Endothelial cell of umbilical vein (primary cell): ENCODE data around the gene PADI6. TPM values are rescaled to one million over a fixed set of nuclear protein-coding genes. Genes with fewer than 3 reads are reported as not detected.
"Not testable (repeated sequence)": the region's sequence is repeated elsewhere in the genome, so short reads cannot be mapped to it uniquely, and the experiment has no call there.

Source experiments
- BruUV-seq: library from RNA; stranded (reverse); fragments of 400-500 nt; replicated peaks from 2 replicates; lab custom pipeline; 2021; lab: Mats Ljungman, UMichigan
- CTCF ChIA-PET: fragments of 300-600, 350-600 bp; sonication (Branson Sonifier 250); formaldehyde crosslinking; loops from one replicate; lab custom pipeline; 2021; ENCODE audit warnings: antibody characterized with exemption, inconsistent platforms; lab: Charles Lee
- POLR2A ChIA-PET: fragments of 300-600, 350-600 bp; sonication (Branson Sonifier 250); formaldehyde crosslinking; loops from one replicate; lab custom pipeline; 2021; ENCODE audit warnings: antibody characterized with exemption, inconsistent platforms; lab: Charles Lee
- DNase-seq: peaks from one replicate; pipeline ENCODE4 v3.0.0-alpha.2; 2011; ENCODE audit warnings: low read depth, low spot score
- FAIRE-seq: peaks from 2 replicates; lab custom pipeline; 2011; peaks lifted over from hg19 to GRCh38; lab: Jason Lieb, UNC
- H2AFZ ChIP-seq: 2 replicates; pipeline ENCODE4 v1.6.0; 2012; ENCODE audit warnings: low read depth, low read length, control low read depth, inconsistent platforms
- H3K27ac ChIP-seq: 2 replicates; pipeline ENCODE4 v1.5.1; 2011; ENCODE audit warnings: low read depth, mild to moderate bottlenecking, control low read depth, low read length, moderate library complexity; ENCODE audit not compliant: insufficient read depth
- H3K27me3 ChIP-seq, 2 experiments: 2 replicates each; pipeline versions ENCODE4 v1.6.0 to v1.6.1; 2011; ENCODE audit warnings: low read length in 2 of 2, mixed read lengths in 1 of 2; ENCODE audit not compliant: control insufficient read depth in 2 of 2, insufficient read depth in 2 of 2
- H3K36me3 ChIP-seq, 2 experiments: 2 replicates in 1 of 2; 3 replicates in 1 of 2; pipeline ENCODE4 v1.5.1; 2011; ENCODE audit warnings: low read length in 2 of 2, mild to moderate bottlenecking in 1 of 2, moderate library complexity in 1 of 2; ENCODE audit not compliant: control insufficient read depth in 2 of 2, insufficient read depth in 2 of 2; ENCODE audit errors: extremely low read depth in 1 of 2
- H3K4me1 ChIP-seq: 3 replicates; pipeline ENCODE4 v1.5.1; 2011; ENCODE audit warnings: mild to moderate bottlenecking, low read length; ENCODE audit not compliant: control insufficient read depth, insufficient read depth; ENCODE audit errors: extremely low read depth
- H3K4me2 ChIP-seq: 2 replicates; pipeline ENCODE4 v1.6.1; 2011; ENCODE audit warnings: low read length, control low read depth, mixed read lengths; ENCODE audit not compliant: insufficient read depth
- H3K4me3 ChIP-seq, 3 experiments: fragments of 200-600 bp in 1 of 3; sonication (generic), shearing (Covaris generic) in 1 of 3; replicated peaks in 1 of 3; 2 replicates each; pipeline ENCODE4 v1.5.1; 2011 to 2016; ENCODE audit warnings: control low read depth in 3 of 3, low read length in 3 of 3, mild to moderate bottlenecking in 2 of 3, inconsistent platforms in 1 of 3, low read depth in 1 of 3, moderate library complexity in 1 of 3; ENCODE audit not compliant: insufficient read depth in 1 of 3
- H3K79me2 ChIP-seq: 2 replicates; pipeline ENCODE4 v1.6.0; 2012; ENCODE audit warnings: low read length, inconsistent platforms; ENCODE audit not compliant: control insufficient read depth, insufficient read depth
- H3K9ac ChIP-seq: replicated peaks from 2 replicates; pipeline ENCODE3; 2011; ENCODE audit warnings: low read length, control low read depth; ENCODE audit not compliant: insufficient read depth; ENCODE audit errors: extremely low read depth
- H3K9me1 ChIP-seq: replicated peaks from 3 replicates; pipeline ENCODE4 v1.6.0; 2011; ENCODE audit warnings: mild to moderate bottlenecking, low read length; ENCODE audit not compliant: control insufficient read depth, insufficient read depth; ENCODE audit errors: extremely low read depth
- H3K9me3 ChIP-seq: replicated peaks from 2 replicates; pipeline ENCODE4 v1.5.1; 2012; ENCODE audit warnings: low read length, inconsistent platforms; ENCODE audit not compliant: control insufficient read depth, insufficient read depth
- H4K20me1 ChIP-seq: replicated peaks from 2 replicates; pipeline ENCODE3; 2011; ENCODE audit warnings: mild to moderate bottlenecking, low read length; ENCODE audit not compliant: control insufficient read depth, insufficient read depth; ENCODE audit errors: extremely low read depth
- EZH2 ChIP-seq: IDR thresholded peaks from 2 replicates; pipeline ENCODE4 v1.6.1; 2012; ENCODE audit warnings: borderline replicate concordance, low read depth, mild to moderate bottlenecking, moderate library complexity, low read length, inconsistent platforms; ENCODE audit not compliant: severe bottlenecking
- FOS ChIP-seq: IDR thresholded peaks from 2 replicates; pipeline ENCODE4 v1.6.1; 2011; ENCODE audit warnings: mild to moderate bottlenecking, low read length, moderate library complexity, borderline replicate concordance; ENCODE audit not compliant: insufficient read depth
- GATA2 ChIP-seq: IDR thresholded peaks from 2 replicates; pipeline ENCODE4 v1.7.0; 2011; ENCODE audit warnings: low read depth, mild to moderate bottlenecking, moderate library complexity, mixed read lengths, low read length; ENCODE audit not compliant: insufficient read length, insufficient read depth
- JUN ChIP-seq: IDR thresholded peaks from 2 replicates; pipeline ENCODE4 v1.6.1; 2011; ENCODE audit warnings: borderline replicate concordance, low read depth; ENCODE audit not compliant: insufficient read length, insufficient read depth
- MYC ChIP-seq: IDR thresholded peaks from one replicate; pipeline ENCODE4 v1.6.1; 2011; ENCODE audit warnings: mild to moderate bottlenecking, low read depth, low read length
- POLR2A ChIP-seq: IDR thresholded peaks from 2 replicates; pipeline ENCODE4 v1.6.1; 2012; ENCODE audit warnings: low read depth, mild to moderate bottlenecking, control low read depth, low read length
- POLR2AphosphoS5 ChIP-seq: IDR thresholded peaks from 2 replicates; pipeline ENCODE4 v1.6.1; 2012; ENCODE audit warnings: low read depth, mild to moderate bottlenecking, control low read depth, low read length, moderate library complexity; ENCODE audit not compliant: insufficient read depth
- dilution Hi-C: fragments of 300-500 bp; cut with MboI; formaldehyde crosslinking; loops from one replicate; pipeline ENCODE4 v1.15.0; 2019; ENCODE audit warnings: low sequenced_read_pairs; ENCODE audit not compliant: extremely low pct_ligation_motif_present
- intact Hi-C: fragments of 100-400 bp; cut with micrococcal nuclease; formaldehyde crosslinking; loops from one replicate; pipeline ENCODE4 v1.10.0; 2022
- polyA plus RNA-seq, 4 experiments: library from polyadenylated mRNA; depleted of rRNA in 3 of 4; stranded (reverse) in 3 of 4; unstranded in 1 of 4; fragments of >200 nt; gene quantifications; 2 replicates each; pipeline versions ENCODE4 v1.2.1 to v1.2.3, GENCODE V29; 2011 to 2012; ENCODE audit warnings: missing spikeins in 1 of 4
- total RNA-seq: library from RNA; stranded (reverse); gene quantifications from 2 replicates; pipeline ENCODE4 v1.2.3, GENCODE V29; 2021
- TF ChIP-seq, protein P1 (sequence below), 2 donors: IDR thresholded peaks; 1 replicate in 1 of 2; 2 replicates in 1 of 2; pipeline ENCODE4 v1.5.1; 2011; ENCODE audit warnings: low read length in 2 of 2, mild to moderate bottlenecking in 2 of 2, moderate library complexity in 2 of 2, control low read depth in 1 of 2, inconsistent platforms in 1 of 2, low read depth in 1 of 2; ENCODE audit not compliant: insufficient read depth in 1 of 2; ENCODE audit errors: extremely low read depth in 1 of 2
- TF ChIP-seq, protein P2 (sequence below): IDR thresholded peaks from 2 replicates; pipeline ENCODE4 v1.6.1; 2011; ENCODE audit not compliant: insufficient read depth, insufficient read length

The PADI6 gene
- total and polyA plus RNA-seq, 2 donors (not counting 3 experiments of a cell fraction or from before 2014, with no cell fraction given) = not detected

DNA sequence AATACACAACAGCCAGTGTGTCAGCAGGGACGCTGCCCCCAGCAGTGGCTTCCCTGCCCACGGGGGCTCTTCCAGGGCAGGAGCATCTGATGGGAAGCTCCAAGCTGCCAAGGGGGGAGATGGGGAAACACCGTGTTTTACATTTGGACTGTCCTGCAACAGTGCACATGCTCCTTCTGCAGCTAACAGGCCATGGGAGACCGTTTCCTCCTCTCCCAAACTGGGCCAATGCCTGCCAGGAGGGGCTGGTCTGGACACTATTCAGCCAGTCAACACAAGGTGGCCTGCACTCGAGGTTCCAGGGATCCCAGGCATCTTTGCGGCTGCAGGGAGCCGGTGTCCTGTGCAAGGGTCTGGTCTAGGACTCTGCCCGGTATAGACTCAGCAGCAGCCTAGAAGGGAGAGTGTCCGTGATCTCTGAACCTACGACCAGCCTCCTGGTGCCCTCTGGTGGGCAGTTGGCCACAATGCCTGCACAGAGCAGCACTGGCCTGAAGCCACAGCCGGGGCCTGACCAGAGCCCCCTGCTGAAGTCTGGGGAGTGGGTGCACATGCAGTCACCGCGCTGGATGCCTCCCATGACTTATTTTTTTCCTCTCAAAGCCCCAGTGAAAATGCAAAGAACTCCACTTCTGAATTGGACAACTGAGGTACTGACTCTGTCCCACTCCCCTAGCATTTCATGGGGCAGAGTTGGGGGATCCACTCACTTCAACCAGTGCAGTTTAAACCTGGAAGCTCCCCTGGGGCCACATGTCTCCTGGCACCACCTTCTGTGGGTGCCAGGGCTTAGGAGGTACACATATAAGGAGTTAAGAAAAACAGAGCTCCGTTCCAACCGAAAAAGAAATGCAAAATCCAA, 34.1 kb downstream of the PADI6 start:
- DNase-seq (peak; percentile 44), FAIRE-seq (peak; percentile 80)
- dilution Hi-C loops = no loop called here
- no peak for TF ChIP-seq FOS
- no peak for TF ChIP-seq JUN
- TF ChIP-seq, protein P1, sequence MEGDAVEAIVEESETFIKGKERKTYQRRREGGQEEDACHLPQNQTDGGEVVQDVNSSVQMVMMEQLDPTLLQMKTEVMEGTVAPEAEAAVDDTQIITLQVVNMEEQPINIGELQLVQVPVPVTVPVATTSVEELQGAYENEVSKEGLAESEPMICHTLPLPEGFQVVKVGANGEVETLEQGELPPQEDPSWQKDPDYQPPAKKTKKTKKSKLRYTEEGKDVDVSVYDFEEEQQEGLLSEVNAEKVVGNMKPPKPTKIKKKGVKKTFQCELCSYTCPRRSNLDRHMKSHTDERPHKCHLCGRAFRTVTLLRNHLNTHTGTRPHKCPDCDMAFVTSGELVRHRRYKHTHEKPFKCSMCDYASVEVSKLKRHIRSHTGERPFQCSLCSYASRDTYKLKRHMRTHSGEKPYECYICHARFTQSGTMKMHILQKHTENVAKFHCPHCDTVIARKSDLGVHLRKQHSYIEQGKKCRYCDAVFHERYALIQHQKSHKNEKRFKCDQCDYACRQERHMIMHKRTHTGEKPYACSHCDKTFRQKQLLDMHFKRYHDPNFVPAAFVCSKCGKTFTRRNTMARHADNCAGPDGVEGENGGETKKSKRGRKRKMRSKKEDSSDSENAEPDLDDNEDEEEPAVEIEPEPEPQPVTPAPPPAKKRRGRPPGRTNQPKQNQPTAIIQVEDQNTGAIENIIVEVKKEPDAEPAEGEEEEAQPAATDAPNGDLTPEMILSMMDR (IDR thresholded peaks at IDR 0.05; ENCODE audit: extremely low read depth in 1 of 2, insufficient read depth in 1 of 2, low read depth in 1 of 2, low read length in 2 of 2) = peak; percentile 72 to 92
- no peak for TF ChIP-seq GATA2
- TF ChIP-seq MYC = no peak
- no peak for TF ChIP-seq EZH2
- TF ChIP-seq, protein P2, sequence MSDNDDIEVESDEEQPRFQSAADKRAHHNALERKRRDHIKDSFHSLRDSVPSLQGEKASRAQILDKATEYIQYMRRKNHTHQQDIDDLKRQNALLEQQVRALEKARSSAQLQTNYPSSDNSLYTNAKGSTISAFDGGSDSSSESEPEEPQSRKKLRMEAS = no peak
- no peak for TF ChIP-seq POLR2A
- TF ChIP-seq POLR2AphosphoS5 = peak; percentile 22
- Histone ChIP-seq H3K79me2 (no peaks in the 10 kb centered on the region), H3K4me2 (no peak overlapping the region), H3K9me3 (no peaks in the 10 kb centered on the region), H3K4me1 (no peaks in the 10 kb centered on the region), H3K27ac (no peak overlapping the region), H2AFZ (no peak overlapping the region), H3K9me1 (no peaks in the 10 kb centered on the region), H3K4me3 (no peak overlapping the region), H3K27me3 (no peaks in the 10 kb centered on the region), H4K20me1 (no peaks in the 10 kb centered on the region), H3K36me3 (peaks cover 11 to 37% of the 10 kb centered on the region in 2 experiments), H3K9ac (no peak overlapping the region)
- ChIA-PET CTCF (interaction anchor here (0.7 to 2.6 kb wide), 9 partner anchors 9 to 345 kb away, joined by 3 to 12 read pairs (median 4); no protein-coding TSS in a partner anchor), POLR2A (interaction anchor here (0.6 kb wide), 1 partner anchor 444 kb away, joined by 3 read pairs; no protein-coding TSS in a partner anchor)
- intact Hi-C loops = loop anchor here (1.0 to 10.0 kb wide), 3 partner anchors 171 to 347 kb away; no protein-coding TSS in a partner anchor
- BruUV-seq = no TSS peak

DNA sequence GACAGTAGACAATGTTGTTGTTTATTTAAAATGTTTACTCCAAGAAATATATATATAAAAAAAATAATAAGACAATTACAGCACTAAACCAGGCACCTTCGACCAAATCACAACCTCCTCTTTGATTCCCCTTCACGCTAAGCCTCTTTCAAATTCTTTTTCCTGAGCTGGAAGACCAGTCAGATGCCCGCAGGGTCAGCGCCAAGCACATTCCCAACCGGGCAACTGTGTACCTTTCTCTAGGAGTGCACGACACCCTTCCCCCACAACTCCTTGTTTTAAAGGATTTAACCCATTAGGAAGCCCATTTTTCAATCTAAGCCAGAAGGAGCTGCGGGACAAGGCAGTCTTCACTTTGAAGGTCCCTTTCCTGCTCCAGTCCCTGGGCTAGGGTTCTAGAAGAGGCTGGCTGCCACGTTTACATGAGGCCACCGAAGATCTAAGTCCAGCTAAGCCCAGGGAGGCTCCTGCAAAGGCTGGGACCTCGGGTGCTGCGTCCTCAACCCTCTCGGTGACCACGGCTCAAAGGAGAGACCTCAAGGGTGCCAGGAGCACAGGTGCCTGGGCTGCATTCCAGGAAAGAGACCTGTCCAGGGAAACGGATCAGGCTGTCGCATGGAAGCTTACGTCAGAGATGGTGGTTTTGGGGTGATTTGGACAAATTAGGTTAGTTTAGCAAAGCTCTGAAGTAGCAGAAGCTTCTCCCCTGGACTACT, 34.9 kb downstream of the PADI6 start:
- dilution Hi-C loops, FAIRE-seq, POLR2A ChIA-PET: not testable (repeated sequence)

More for the DNA sequence above, 34.9 kb downstream of the PADI6 start:
- not testable (repeated sequence) for H3K9me3 ChIP-seq, H3K4me3 ChIP-seq, H3K4me2 ChIP-seq, H3K9me1 ChIP-seq, H3K79me2 ChIP-seq, H2AFZ ChIP-seq, DNase-seq, BruUV-seq, H3K27me3 ChIP-seq, H3K9ac ChIP-seq, H3K4me1 ChIP-seq, H4K20me1 ChIP-seq, H3K27ac ChIP-seq
- CTCF ChIA-PET = interaction anchor here (0.7 to 2.6 kb wide), 8 partner anchors 10 to 346 kb away, joined by 3 to 12 read pairs (median 4); no protein-coding TSS in a partner anchor
- intact Hi-C loops = loop anchor here (1.0 to 10.0 kb wide), 3 partner anchors 172 to 348 kb away; no protein-coding TSS in a partner anchor
- H3K36me3 ChIP-seq = peaks cover 14 to 41% of the 10 kb centered on the region in 2 experiments
